T follicular helper cell (primary cell): Measurements from ENCODE around the gene SLC9A4.
"Not testable (repeated sequence)": the region's sequence is repeated elsewhere in the genome, so short reads cannot be mapped to it uniquely, and the experiment has no call there.

ENCODE experiments used
- DNase-seq: peaks from one replicate; pipeline ENCODE4 v3.0.0-alpha.2; 2020; ENCODE audit warnings: low read depth

Gene SLC9A4

DNA sequence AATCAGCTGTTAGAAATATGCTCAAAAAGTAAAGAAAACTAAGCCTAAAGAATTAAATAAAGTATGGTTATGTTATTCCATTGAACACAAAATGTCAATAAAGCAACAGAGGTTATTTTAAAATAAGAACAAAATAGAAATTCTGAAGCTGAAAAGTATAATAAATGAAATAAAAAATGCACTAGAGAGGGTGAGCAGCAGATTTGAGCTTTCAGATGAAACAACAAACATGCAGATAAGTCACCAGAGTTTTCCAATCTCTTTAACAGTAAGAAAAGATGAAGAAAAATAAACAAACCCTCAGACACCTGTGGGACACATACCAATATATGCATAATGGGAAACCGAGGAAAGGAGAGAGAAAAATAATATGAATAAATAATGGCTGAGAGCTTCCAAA is 76.0 kb downstream of the SLC9A4 start:
- no peak for DNase-seq

- DNase-seq: no peak
Observed at GRCh38 chr2:102550151-102550550, 77.1 kb downstream of the SLC9A4 start.

GRCh38 chr2:102551329-102552096 is 78.5 kb downstream of the SLC9A4 start:
- DNase-seq: no peak

- DNase-seq: no peak
Observed at GRCh38 chr2:102553601-102554000, 80.6 kb downstream of the SLC9A4 start.

- no peak for DNase-seq
Observed at GRCh38 chr2:102558463-102558862, 85.4 kb downstream of the SLC9A4 start.

DNA sequence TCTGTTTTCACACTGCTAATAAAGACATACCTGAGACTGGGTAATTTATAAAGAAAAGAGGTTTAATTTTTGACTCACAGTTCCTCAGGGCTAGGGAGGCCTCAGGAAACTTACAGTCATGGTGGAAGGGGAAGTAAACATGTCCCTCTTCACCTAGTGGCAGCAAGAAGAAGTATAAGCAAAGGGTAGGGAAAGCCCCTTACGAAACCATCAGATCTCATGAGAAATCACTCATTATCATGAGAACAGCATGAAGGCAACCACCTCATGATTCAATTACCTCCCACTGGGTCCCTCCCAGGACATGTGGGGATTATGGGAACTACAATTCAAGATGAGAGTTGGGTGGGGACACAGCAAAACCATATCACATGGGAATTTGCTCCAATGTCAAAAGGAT is 89.5 kb downstream of the SLC9A4 start:
- not testable (repeated sequence) for DNase-seq

DNA sequence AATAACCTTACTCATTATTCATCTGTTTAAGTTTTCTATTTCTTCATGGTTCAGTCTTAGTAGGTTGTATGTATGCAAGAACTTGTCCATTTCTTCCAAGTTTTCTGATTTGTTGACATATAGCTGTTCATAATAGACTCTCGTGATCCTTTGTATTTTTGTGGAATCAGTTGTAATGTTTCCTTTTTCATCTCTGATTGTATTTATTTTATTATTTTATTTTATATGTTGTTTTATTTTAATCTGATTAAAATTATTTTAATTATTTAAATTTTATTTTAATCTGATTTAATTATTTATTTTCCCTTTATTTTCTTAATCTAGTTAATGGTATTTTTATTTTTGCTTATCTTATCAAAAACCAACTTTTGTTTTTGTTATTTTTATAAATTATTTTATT is 102.9 kb downstream of the SLC9A4 start:
- no peak for DNase-seq

DNA sequence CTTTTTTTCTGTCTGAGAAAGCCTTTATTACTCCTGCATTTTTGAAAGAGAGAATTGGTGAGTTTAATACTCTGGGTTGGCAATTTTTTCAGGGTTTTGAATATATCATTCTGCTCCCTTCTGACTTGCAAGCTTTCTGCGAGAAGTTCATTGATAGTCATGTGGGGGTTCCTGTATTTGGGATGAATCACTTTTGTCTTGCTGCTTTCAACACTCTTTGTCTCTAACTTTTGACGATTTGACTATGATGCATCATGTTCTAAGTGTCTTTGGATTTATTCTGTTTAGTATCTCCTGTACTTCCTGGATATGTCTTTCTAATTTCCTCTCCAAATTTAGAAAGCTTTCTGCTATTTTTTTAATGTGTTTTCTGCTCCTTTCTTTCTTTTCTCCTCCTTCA is 105.3 kb downstream of the SLC9A4 start:
- no peak for DNase-seq

DNA sequence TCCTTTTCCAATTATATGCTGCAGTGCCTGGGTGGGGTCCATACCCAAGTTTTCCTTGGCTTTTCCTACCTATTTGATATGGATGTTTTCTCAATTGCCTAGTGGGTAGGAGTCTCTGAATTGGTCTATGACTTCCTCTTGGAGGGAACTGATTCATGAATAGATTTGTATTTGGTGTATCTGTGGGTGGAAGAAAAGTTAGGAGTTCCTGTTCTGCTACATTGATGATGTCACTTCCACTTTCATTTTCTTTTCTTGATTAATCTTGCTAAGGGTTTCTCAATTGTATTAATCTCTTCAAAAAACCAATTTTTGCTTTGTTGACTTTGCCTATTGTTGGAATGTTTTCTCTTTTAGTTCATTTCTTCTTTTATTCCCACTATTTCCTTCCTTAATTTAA is 108.9 kb downstream of the SLC9A4 start:
- DNase-seq: no peak

DNA sequence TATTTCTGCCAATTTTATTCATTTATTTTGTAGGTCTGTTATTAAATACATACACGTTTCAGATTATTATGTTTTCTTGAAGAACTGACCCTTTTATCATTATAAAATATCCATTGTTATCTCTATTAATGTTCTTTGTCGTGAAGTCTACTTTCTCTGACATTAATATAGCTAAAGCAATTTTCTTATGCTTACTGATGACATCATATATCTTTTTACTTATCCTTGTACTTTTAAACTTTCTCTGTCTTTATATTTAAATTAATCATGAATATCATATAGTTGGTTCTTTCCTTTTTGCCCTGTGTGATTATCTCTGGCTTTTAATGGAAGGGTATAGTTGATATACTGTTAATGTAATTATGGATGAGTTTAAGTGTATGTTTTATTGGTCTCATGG is 109.8 kb downstream of the SLC9A4 start:
- no peak for DNase-seq
